Smooth muscle cell of the coronary artery (primary cell): ENCODE measurements around the gene FAM72A. TPM values are rescaled to one million over a fixed set of nuclear protein-coding genes. Genes with fewer than 3 reads are reported as not detected.

ENCODE experiments used
- total RNA-seq: library from RNA; depleted of rRNA; stranded (reverse); fragments of >200 nt; gene quantifications from 2 replicates; pipeline ENCODE4 v1.2.3, GENCODE V29; 2014; ENCODE audit warnings: low replicate concordance

The FAM72A gene
- total RNA-seq: 3.2 and 3.5 TPM in 2 replicates

DNA sequence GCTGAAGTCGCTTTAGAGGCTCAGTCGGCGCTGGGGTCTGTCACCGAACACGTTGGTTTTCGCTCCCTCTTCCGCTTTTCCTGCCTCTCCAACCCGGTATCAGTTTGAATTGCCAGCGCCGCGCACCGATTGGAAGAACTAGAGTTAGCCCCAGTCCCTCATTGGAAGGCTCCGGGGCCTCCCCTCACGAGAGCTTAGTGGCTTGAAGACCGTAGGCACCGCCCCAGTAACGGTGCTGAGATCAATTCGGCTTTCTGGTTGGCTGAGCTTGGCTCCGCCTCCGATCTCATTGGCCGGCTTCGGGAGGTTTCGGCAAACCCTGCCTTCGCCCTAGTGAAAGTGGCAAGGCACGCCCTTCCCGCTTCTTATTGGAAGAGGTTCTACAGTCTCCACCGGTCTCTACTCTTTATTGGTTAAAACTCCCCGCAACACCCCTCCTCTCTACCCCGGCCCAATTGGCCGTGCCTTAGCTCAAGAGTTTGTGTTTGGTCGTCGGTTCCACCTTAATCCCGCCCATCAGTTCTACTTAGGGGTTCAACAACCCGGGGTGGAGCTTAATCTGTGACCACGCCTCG lies at the start of gene FAM72A:
Gene FAM72A, minus strand, starts transcription at position 51 of the 575 bp plus-strand sequence. CDS start 814 bp downstream, outside the sequence.

DNA sequence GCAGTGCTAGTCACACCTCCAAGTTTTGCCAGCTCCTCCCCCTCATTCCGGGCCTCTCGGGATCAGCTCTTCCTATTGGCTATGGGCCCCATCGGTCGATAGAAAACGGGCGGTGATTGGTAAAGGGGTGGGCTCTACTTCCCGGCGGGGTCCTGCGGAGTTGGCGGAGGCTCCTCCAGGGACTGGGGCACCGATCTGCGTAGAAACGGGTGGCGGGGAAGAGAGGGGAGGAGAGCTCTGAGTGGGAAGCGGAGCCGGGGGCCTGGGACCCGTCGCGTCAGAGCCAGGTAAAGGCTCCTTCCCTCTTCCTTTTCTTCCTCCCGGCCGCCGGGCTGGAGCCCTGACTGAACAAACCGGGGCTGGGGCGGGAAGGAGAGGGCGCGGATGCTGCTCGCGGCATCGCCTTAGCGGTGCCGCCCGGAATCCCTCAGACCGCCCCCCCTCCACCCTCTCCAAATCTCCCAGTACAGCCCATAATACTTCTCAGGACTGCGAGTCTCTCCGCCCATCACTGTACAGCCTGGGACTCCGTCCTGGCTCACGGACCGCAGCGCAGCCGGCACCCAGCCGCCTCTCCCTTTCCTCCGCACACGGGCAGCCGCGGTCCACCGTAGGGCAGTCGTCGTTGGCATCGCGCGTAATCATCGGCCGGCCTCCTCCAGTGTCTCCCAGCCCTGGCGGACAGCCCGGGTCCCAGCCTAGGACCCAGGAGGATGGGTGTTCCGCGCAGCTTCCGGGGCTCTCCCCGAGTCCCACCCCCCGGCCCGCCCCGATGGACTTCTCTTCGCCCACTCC lies 922 bp upstream of the FAM72A start, which contains the start of gene SRGAP2:
Gene SRGAP2, plus strand, starts transcription at position 178 of the 795 bp plus-strand sequence. CDS start 2,430 bp downstream, outside the sequence.

Other genes starting within 250 kb of the FAM72A start
- gene RAB7B, start 199.4 kb downstream of the FAM72A start, total RNA-seq: 4.7 and 13.6 TPM in 2 replicates
- 0.15 TPM in 1 of 2 replicates, not detected in the other for gene CTSE, start 178.9 kb downstream of the FAM72A start, total RNA-seq
- gene RHEX, start 149.7 kb downstream of the FAM72A start, total RNA-seq: not detected in 2 replicates
- not detected in 2 replicates for gene AVPR1B, start 85.5 kb downstream of the FAM72A start, total RNA-seq
- gene SRGAP2, start 702 bp upstream of the FAM72A start, total RNA-seq: 35.8 and 53.4 TPM in 2 replicates